Measurements from ENCODE around the gene ABCC1.

ABCC1 gene

GRCh38 chr16:16038950-16039349 is 89.5 kb downstream of the ABCC1 start:
- no peak overlapping the region for H3K4me3 ChIP-seq (replicated peaks; ENCODE audit: low read depth, low read length)
- no peak for TF ChIP-seq CTCF (IDR thresholded peaks at IDR 0.05; ENCODE audit: low read depth, low read length, missing control alignments)
- DNase-seq (ENCODE audit: extremely low read depth, low read depth), result no peak

GRCh38 chr16:16041196-16041892 is 91.9 kb downstream of the ABCC1 start:
- DNase-seq (ENCODE audit: extremely low read depth, low read depth), result no peak
- no peak overlapping the region for H3K4me3 ChIP-seq (replicated peaks; ENCODE audit: low read depth, low read length)
- TF ChIP-seq CTCF (IDR thresholded peaks at IDR 0.05; ENCODE audit: low read depth, low read length, missing control alignments), result no peak

GRCh38 chr16:16042076-16042475 is 92.7 kb downstream of the ABCC1 start:
- no peak overlapping the region for H3K4me3 ChIP-seq (replicated peaks; ENCODE audit: low read depth, low read length)
- DNase-seq (ENCODE audit: extremely low read depth, low read depth), result peak; percentile 71
- TF ChIP-seq CTCF (IDR thresholded peaks at IDR 0.05; ENCODE audit: low read depth, low read length, missing control alignments), result no peak

GRCh38 chr16:16045296-16045695 is 95.9 kb downstream of the ABCC1 start:
- DNase-seq (ENCODE audit: extremely low read depth, low read depth), result no peak
- H3K4me3 ChIP-seq (replicated peaks; ENCODE audit: low read depth, low read length), result no peak overlapping the region
- no peak for TF ChIP-seq CTCF (IDR thresholded peaks at IDR 0.05; ENCODE audit: low read depth, low read length, missing control alignments)

- no peak overlapping the region for H3K4me3 ChIP-seq (replicated peaks; ENCODE audit: low read depth, low read length)
- DNase-seq (ENCODE audit: extremely low read depth, low read depth), result no peak
- TF ChIP-seq CTCF (IDR thresholded peaks at IDR 0.05; ENCODE audit: low read depth, low read length, missing control alignments), result peak; percentile 46
Measured at GRCh38 chr16:16045879-16046278, 96.5 kb downstream of the ABCC1 start.

- no peak for DNase-seq (ENCODE audit: extremely low read depth, low read depth)
- no peak overlapping the region for H3K4me3 ChIP-seq (replicated peaks; ENCODE audit: low read depth, low read length)
- no peak for TF ChIP-seq CTCF (IDR thresholded peaks at IDR 0.05; ENCODE audit: low read depth, low read length, missing control alignments)
Measured at GRCh38 chr16:16047761-16048160, 98.3 kb downstream of the ABCC1 start.
